GM19240 (cell line): Measurements from ENCODE around the gene HSFX3.
"Not testable (repeated sequence)": the region's sequence is repeated elsewhere in the genome, so short reads cannot be mapped to it uniquely, and the experiment has no call there.

Experiments used
- DNase-seq: peaks from one replicate; pipeline ENCODE4 v3.0.0; 2011; ENCODE audit warnings: low spot score; ENCODE audit not compliant: insufficient read length

Gene HSFX3, protein sequence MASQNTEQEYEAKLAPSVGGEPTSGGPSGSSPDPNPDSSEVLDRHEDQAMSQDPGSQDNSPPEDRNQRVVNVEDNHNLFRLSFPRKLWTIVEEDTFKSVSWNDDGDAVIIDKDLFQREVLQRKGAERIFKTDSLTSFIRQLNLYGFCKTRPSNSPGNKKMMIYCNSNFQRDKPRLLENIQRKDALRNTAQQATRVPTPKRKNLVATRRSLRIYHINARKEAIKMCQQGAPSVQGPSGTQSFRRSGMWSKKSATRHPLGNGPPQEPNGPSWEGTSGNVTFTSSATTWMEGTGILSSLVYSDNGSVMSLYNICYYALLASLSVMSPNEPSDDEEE

DNA sequence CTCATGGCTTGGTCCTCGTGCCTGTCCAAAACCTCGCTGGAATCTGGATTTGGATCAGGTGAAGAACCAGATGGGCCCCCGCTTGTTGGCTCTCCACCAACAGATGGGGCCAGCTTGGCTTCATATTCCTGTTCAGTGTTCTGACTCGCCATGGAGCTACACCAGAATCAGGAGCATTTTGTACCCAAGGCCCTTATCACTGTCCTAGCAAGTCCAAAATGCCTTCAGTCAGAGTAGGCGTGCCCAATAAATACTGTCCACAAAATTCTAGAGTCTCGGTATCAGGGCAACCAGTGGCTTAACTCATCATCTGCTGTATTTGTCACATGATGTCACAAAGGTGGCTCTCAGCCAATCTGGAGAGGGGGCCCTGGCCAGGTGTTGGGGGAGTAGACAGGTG lies at the start of gene HSFX3:
TSS of gene HSFX3 (minus strand) at position 224 of the 400 bp plus-strand sequence. CDS start at position 152, 72 bp downstream.
- DNase-seq: not testable (repeated sequence)

DNA sequence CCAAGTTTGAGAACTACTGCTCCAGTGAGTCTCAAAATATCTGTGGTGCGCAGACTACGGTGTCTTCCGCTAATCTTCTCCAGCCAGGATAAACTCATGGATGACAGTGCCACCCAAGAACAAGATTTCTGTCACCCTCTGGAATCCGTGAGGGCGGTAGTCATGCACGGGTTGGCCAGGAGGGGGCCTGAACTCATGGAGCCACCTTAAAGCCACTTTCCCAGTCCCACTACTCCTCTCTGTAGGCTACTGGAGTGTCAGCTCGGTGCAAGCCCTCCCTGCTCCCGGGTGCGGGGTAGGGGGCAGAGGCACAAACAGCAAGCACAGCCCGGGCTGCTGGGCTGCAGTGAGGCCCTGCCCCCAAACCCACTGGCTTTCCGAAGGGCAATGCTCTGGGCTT lies 48.9 kb upstream of the HSFX3 start:
- not testable (repeated sequence) for DNase-seq

DNA sequence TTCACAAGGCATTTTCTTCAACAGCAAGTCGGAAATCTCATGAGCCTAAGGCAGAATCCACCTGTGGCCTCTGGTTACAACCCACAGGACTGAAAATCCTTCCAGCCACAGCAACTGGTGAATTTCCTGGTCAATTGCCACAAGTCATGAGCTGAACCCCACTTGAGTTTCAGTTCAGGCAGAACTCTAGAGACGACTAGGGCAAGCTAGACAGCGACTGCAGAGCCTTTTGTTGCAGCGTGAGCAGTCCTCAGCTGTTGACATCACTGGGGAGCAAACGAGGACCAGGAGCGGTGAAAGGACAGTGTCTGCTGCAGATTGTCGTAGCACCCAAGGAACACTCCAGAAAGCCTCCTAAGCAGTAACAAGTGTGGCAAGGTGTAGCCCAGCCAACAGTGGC lies 46.2 kb upstream of the HSFX3 start:
- DNase-seq: not testable (repeated sequence)

DNA sequence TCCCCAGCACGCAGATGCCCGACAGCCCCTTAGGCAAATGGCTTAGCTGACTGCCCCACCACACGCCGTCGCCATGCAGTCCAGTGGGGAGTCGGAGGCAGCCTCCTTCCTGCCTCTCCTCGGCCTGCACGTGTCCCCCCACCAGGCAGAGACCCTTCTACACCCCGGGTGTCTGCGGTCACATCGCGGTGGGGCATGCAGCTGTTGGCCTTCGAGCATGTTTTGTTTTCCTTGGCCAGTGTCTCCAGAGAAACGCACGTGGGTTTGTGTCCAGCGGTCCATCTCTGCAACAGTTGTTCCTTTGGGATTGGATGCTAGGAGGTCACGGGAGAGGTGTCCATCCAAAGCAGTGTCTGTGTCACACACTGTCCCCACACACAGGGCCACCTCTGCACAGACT lies 45.5 kb upstream of the HSFX3 start, which contains the start of gene HSFX2:
TSS of gene HSFX2 (minus strand) at position 101 of the 400 bp plus-strand sequence. CDS start 614 bp downstream, outside the sequence.
- DNase-seq: not testable (repeated sequence)

DNA sequence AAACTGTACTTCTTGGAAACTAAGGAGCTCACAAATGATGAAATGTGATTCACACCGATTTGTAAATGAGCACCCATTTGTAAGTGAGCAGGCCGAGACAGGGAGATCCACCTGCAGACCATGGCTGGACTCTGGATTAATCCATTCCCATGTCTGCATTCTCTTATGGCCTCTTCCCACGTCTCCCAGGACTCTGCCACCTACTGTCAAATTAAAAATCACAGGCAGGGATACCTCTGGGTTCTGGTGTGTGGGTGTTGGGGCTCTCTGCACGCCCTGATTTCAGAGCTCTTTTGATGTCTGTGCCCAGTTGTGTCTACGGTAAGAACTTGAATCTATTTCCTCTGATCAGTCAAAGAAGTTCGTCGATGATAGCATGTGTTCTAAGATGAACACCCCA lies 41.3 kb upstream of the HSFX3 start:
- not testable (repeated sequence) for DNase-seq

DNA sequence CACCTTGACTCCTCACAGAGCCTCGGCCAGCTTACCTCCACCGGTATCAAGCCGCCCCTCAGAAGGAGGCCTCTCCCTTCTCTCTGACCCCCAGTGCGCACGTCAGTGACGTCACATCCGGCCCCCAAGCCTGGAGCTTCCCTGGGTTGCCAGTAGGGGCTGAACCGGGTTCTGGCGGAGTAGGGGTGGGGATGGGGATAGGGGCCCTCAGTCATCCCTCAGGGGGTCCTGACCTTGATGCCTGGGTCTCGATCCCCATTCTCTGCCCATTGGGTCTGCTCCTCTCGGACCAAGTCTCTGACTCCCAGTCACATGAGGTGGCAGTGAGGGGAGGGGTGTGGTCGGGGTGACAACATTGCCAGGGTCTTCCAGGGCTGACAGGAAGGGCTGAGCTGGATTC lies 37.6 kb upstream of the HSFX3 start, which contains the start of gene MAGEA9B:
TSS of gene MAGEA9B (minus strand) at position 101 of the 400 bp plus-strand sequence. CDS start 4,280 bp downstream, outside the sequence.
- DNase-seq: not testable (repeated sequence)

DNA sequence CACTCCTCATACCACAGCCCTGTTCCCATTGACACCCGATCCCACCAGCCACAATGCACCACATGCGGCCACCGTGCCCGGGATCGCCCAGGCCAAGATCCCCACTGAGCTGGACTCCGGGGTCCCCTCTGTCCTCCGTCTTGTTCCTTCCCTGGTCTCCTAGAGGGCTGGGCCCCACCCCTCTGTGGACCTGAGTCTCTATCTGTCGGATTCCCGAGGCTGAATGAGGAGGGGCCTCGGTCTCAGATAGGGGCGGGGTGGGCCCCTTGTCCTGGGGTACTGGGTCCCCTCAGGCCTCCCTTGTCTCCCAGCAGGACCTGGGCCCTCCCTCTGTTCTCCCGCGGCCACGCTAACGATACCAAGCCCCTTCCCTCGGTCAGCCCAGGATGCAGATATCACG lies 35.9 kb upstream of the HSFX3 start:
- DNase-seq: not testable (repeated sequence)

DNA sequence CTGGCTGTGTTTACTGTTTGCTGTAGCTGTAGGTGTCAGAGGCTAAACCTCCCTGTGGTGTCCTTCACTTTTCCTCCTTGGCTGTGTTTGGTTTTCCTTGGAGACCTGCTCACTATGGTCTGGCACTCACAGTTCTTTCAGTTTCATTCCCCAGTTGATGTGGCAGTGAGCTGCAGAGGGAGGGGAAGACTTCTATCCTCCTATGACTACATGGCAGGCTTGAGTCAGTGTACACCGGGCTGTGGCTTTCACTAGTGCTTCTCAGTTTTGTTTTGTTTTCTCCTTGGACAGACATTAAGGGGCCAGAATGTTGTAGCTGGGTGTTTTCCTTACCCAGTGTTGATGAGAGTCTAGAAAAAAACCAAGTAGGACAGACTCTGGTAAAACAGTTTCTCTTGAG lies 23.7 kb upstream of the HSFX3 start:
- not testable (repeated sequence) for DNase-seq

DNA sequence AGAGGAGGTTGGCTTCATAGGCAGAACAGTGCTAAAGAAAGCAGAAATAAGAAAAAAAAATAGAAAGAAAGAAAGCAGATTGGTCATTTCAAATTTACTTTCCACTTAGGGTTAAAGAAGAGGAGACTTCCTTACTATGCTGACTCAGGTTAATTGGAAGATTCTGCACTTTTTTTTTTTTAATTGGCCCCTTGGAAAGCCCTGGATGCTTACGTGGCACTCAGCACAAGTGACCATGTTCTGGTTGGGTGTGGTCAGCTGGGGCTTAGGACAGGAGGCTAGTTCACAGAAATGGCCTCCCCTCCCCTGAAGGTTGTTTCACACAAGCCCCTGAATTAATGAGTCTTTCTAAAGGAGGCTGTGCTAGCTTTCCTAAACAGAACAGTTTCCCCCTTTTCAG lies 23.0 kb upstream of the HSFX3 start:
- DNase-seq: no peak

DNA sequence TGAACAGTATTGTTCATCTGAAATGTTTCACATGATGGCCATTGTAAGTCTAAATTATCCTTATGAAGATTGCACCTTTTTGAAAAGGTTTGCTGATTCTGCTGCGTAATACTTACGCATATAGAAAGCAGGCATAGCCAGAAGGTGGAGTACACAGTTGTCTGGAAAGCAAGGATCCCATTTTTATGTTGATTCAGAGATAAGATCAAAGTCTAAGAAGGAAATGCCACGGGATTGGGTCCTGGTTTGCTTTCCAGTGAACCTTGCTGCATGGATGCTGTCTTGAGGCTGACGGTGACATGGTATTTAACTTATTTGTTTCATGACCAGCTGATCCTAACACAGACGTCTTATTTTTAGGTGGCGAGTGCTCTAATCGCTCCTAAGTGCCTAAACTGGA lies 22.0 kb upstream of the HSFX3 start:
- no peak for DNase-seq

DNA sequence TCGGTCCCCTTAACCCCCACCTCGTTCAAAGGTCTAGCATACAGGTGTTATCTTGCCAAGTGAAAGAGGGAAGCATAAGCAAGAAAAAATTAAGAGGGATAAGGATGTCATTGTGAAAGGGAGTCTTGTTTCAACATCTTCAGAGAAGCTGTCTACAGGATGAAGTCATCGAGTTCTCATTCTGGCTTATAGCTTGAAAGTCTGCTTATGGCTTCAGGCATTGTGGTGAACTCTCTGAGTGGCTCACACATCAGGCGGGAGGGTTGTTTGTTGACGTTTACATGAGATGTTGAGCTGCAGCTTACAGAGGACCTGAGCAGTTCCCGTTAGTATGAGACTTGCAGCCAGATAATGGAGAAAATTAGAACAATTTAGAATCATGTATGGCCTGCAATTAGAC lies 20.9 kb upstream of the HSFX3 start:
- DNase-seq: no peak

DNA sequence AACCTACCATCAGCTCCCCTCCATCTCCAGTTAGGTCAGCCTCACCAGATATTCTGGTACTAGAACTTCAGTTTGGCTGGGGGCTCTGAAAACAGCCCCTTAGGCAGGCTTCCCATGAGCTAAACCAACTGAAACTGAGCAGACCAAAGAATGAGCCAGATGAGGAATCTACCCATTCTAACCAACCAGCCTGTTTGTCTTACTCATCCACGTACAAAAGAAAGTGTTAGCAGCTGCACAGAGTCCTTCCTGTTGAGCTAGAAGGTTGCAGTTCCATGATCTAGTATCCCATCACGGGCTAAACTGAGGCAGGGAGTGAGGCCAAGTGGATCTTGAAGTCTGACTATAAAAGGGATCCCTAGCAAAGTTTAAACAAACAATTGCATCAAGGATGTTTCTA lies 20.0 kb upstream of the HSFX3 start:
- no peak for DNase-seq

DNA sequence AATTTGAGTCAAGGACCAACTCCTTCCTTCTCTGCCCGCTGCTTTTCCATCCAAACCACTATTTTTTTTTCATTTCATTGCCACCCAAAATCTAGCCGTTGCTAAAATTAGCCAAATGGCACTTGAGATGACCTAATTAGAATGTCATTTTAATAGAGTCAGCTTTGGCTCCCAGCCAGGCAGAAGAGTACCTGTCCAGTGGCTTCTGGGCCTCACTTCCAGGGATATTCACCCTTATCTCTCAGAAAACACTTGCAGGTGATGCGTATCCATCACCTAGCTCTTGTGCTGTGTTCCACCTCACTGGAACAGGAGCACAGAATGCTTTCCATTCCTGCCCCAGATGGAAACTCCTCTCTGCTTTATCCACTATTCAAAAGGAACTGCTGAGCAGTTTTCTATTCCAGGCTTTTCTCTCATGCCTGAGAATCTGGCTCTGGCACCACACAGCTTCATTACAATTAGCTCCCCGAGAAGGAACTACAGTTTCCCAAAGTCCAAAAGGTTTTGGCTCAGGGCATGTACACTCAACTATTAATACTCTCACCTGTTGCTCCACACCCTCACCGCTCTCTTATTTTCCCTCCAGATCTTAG lies 19.1 kb upstream of the HSFX3 start:
- no peak for DNase-seq

DNA sequence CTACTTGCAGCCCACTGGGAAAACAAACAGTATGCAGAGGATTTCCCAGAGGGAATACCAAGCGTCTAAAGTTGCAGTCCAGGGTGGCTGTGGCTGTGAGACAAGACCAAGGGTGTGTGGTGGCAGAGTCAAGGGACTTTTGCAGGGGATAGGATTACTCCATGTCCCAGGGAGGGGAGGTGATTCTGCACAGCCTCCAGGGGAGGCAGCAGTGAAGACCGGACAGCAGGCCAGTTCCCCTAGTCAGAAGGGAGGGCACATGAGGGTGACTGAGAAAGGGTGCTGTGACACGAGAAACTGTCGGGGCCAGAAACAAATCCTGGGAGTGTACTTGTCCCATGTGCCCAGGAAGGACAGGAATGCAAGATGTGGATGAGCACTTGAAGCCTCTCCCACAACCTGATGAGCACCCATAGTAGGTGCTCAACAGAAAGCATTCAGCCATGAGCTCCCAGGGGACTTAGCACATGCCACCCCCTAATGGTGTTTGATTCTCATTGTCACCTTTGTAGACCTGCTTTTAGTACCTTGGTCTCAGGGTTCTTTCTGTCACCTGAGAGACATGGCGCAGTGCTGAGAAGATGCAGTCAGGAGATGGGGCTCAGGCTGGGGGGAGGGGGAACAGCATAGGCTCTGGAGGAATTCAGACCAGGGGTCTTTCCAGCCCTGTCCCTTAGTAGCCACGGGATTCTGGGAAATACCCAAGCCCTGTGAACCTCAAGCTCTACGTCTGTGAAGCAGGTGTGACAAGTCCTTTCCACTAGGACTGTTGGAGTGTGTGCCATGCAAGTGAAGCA lies 18.1 kb upstream of the HSFX3 start:
- DNase-seq: no peak

DNA sequence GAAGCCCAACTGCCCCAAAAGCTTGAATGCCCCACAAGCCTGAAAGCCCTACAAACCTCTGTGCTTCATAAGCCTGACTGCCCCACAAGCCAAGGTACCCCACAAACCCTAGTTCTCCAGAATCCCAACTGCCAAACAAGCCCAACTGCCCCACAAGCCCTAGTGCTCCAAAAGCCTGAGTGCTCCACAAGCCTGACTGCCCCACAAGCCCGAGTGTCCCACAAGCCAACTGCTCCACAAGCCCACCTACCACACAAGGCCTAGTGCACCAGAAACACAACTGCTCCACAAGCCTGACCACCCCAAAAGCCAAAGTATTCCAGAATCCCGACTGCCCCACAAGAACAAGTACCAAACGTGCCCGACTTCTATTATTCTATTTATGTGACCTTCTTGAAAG lies 13.6 kb upstream of the HSFX3 start:
- no peak for DNase-seq

DNA sequence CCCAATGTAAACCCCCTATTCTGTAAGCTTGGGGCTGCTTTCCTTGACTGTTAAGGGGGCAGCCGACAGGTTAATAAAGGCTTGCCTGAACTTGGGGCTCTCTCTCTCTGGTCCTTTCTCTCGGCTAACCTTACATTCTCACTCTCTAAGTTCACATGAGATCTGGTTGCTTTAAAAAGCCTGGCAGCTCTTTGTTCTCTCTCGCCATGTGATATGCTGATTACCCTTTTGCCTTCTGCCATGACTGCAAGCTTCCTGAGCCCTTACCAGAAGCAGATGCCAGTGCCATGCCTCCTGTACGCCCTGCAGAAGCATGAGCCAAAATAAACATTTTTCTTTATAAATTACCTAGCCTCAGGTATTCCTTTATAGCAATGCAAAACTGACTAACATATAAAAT lies 5.5 kb upstream of the HSFX3 start:
- not testable (repeated sequence) for DNase-seq

DNA sequence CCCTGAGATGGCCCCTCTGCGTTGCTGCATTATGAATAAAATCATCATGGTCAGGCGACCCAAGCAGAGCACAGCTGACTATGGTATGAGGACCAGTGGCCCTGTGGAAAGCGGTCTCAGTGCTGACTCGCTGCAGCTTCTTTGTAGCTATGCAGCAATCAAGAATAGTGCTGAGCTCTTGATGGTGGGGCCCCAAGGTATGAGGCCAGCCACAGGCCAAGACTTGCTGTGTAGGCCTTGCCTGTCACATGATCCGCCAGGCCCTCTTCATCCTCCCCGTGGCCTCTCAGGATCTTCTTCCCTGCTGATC lies 2.2 kb upstream of the HSFX3 start:
- DNase-seq: not testable (repeated sequence)

DNA sequence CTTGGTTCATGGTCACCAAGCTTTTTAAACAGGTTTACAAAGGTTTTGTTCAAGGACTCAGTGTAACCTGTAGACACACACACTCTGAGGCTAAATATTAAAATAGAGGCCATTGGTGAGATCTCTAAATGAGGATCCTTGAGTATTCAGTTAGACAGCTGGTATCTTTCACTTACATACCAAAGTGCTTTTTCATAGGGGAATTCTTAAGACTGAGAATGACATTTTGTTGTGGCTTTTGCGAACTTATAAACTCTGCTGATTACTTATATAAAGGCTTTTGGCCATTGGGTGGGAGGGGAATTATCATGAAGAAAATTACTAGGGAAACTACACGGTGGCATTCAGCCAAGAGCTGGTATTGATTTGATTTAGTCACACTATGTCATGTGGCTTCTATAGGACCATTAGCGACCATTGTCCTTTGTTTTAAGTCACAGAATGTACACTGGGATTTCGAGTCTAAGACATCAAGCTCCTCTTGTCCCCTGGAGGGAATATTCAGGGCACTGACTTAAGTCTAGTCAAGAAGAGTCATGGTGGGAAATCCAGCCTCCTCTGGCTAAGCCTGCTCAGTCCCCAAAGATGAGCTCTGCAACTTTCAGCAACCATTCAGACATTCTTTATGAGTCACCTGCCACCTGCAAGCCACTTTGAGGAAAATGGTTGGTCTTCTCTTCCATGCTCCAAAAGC lies 1.7 kb upstream of the HSFX3 start:
- not testable (repeated sequence) for DNase-seq

DNA sequence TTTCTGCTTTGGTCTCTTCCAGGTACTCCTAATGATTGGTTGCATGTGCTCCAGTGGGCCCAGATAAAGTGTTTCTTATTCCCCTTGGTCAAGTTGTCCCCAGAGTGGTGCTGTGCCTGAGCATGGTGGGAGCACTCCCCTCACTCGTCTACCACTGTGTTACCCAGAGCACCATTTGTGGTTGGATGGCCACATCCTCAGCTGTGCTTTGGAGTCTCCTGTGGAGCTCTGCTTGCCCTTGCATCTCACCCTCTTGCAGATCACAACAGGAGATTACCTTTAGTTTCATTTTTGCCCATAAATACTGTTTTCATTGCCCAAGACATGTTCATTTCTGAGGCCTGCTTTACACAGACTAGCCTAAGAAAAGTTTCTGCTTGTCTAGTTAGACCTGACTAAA lies 730 bp upstream of the HSFX3 start:
- not testable (repeated sequence) for DNase-seq

DNA sequence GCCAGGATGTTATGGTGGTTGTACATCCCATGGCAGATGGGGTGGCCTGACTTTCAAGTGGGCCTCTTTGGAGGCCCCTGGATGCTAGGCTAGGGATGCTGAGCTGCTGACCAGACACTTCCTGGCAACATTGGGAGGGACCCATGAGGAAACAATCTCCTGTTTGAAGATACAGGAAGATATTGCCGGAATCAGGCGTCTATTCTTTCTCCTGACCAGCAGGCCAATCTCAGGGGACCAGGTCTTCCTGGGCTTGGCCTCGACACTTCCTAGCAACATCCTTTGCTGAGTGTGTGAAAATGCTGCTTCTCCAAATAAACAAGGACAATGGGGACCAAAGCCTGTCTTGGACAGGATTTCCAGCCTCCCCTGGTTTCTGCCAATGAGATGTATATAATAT lies 1.9 kb downstream of the HSFX3 start:
- not testable (repeated sequence) for DNase-seq

DNA sequence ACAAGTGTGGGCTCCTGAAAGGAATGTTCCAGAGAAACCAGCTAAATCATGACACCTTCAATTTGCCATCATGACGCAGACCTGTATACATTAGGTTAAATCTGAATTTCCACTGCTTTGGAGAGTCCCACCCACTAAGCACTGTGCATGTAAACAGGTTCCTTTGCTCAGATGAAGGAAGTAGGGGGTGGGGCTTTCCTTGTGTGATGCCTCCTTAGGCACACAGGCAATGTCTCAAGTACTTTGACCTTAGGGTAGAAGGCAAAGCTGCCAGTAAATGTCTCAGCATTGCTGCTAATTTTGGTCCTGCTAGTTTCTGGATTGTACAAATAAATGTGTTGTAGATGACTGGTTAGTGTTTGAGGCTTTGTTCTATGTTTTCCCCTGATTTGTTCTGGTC lies 2.8 kb downstream of the HSFX3 start:
- not testable (repeated sequence) for DNase-seq
